Liver (tissue), 2 donors: ENCODE data around the gene DGCR6L.

Source experiments
- CTCF ChIP-seq: fragments of 150-350 bp; IDR thresholded peaks from 2 replicates; pipeline ENCODE4 v1.5.1; 2017; ENCODE audit warnings: improper control_type of control experiment, low read depth, low read length; ENCODE audit not compliant: missing input control
- MAX ChIP-seq: IDR thresholded peaks from 2 replicates; pipeline ENCODE4 v1.6.1; 2016; ENCODE audit warnings: antibody characterized with exemption
- donor health status: healthy.

- TF ChIP-seq MAX (no peak), CTCF (no peak)
These were observed 13.8 kb downstream of the DGCR6L start for GRCh38 chr22:20305894-20306645.
